HuH-7.5 (cell line): ENCODE measurements around the gene SLC7A14.
A peak's percentile ranks its signal among the peaks of the same experiment; 100 is the strongest.

ENCODE experiments used
- DNase-seq: peaks from one replicate; pipeline ENCODE4 v3.0.0; 2011; ENCODE audit warnings: low spot score

The SLC7A14 gene

DNA sequence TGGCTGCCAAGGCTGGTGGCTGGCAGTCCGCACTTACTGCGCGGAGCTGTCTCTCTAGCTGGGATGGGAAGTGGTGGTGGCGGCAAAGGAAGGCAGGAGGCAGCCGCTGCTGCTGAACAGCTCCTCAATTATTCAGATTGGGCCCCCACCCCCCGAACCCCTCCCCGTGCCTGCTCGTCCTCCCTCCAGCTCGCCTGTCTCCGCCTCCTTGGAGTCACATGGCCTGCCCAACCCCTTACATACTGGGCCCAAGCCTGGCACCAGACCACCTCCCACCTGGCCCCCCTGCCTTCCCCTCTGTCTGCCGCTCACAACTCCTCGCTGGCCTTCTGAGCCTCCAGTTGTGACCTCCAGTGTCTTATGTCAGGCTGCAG, at the start of gene SLC7A14:
Gene SLC7A14, minus strand, starts transcription at position 139 of the 374 bp plus-strand sequence. CDS start 59,139 bp downstream, outside the sequence.
- no peak for DNase-seq

DNA sequence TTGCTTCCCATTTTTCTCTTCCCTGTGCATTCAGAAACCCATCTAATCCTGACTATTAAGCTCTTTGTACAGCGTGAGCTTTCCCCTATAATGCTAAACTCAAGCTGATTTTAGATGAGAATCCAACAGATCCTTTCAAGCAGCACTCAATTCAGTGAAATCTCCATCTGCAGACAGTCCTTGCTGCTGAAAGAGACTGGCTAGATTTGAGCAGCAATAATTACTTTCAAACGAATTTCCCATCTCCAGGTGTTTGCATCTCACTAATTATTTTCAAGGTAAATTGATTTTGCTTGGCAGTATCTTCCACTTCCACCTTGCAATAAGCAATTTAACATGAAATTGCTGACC, 49.5 kb upstream of the SLC7A14 start:
- no peak for DNase-seq

DNA sequence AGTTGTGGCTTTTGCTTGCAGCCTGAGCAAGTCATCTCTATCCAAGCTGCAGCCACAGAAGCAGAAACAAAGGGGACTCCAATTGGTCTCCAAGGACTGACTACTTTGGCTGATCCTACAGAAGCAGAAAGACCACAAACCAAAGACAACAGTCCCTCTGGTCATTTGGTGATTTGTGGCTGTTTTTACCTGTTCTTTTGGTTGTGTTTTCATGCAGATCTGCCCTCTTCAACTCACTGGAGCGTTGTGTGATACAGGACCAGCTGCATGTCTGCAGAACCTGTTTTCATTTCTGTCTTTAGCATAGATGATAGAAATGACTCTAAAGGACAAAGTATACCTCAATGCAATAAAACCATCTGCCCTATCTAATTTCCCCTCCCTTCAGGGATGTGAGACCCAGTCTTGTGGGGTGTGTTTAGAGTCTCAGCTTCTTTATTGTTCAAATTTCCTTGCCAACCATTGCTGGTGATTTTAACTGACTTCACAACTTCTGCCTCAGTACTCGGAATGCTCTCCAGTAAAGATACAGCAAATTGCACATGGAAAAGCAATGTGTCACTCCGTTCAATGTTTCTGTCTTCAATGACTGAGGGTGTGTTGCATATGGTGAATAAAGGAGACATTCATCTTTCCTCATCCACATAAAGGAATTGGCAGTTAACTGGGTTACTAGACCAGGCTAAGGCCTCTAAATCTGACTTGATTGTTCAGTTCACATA, 48.9 kb upstream of the SLC7A14 start:
- DNase-seq, result no peak

DNA sequence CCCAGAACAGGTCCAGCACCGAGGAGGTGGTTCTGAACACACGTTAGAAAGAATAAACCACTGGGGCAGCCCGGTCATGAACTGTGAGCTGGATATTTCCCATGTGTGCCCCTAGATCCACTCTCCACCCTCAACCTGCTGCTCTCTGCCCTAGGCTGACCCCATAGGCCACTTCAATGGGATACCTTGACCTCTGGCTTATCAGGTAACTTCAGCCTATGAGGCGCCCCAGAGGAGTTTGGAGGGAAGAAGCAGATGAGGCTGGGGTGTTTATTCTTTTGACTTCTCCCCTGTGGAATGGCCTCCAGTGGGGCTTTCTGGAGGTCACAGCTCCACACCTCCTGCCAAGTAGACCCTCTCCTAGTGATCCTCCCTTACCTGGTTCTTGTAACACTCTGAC, 47.7 kb upstream of the SLC7A14 start:
- no peak for DNase-seq

DNA sequence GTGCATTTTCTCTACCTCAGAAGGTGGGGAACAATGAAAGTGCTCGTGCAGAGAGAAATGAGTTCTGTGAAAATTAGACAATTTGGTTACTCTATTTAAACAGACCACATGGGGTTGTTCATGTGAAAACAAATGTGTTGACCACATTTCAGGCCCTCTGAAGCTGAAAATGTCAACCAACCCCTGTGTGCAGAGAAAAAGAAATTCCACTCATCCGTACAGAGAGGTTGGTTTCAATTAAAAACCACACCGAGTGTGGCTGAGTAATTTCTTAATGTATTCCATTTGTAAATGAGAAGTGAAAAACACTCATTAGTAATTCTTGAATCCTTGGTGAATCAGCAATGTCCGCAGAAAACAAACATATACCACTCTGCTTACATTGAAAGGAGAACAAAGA, 46.9 kb upstream of the SLC7A14 start:
- no peak for DNase-seq

DNA sequence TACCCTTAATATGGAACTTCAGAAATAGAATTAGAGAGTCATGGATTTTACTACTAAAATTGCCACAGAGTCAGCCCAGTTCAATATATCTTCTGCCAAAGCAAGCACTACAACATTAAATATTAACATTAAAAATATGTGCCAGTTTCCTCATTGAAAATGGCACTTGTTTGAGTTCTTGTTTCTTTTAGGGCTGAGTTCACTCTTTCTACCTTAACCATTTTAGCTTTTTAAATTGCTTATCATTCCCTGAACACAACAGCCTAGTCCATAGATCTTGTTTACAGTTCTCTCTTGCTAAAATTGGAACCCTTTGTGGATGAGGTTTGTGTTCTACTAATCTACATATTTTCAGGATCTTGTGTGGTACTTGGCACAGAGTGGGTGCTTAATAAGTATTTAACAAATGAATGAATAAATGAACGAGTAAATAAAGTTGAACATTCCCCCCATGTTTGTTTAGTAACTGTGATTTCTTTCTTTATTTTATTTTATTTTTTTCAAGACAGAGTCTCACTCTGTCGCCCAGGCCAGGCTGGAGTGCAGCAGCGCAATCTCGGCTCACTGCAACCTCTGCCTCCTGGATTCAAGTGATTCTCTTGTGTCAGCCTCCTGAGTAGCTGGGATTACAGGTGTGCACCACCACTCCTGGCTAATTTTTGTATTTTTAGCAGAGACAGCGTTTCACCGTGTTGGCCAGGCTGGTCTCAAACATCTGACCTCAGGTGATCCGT, 46.0 kb upstream of the SLC7A14 start:
- no peak for DNase-seq

DNA sequence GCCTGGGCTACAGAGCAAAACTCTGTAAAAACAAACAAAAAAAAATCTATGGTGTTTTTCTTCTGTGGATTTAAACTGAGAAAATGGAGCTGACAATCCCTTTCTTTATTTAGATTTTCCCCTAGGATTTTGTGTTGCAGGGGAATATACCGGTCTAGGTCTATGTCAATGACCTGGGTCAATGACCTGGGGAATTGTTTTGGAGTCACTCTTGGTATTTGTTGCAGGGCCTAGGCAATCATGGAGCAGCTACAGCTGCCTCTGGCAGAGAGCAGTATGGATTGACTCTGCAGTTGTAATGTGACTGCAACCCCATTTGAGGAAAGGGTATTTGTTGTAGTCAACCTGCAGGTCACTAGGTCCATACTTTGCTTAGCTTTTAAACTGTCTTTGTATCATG, 37.6 kb upstream of the SLC7A14 start:
- DNase-seq, result peak; percentile 16

DNA sequence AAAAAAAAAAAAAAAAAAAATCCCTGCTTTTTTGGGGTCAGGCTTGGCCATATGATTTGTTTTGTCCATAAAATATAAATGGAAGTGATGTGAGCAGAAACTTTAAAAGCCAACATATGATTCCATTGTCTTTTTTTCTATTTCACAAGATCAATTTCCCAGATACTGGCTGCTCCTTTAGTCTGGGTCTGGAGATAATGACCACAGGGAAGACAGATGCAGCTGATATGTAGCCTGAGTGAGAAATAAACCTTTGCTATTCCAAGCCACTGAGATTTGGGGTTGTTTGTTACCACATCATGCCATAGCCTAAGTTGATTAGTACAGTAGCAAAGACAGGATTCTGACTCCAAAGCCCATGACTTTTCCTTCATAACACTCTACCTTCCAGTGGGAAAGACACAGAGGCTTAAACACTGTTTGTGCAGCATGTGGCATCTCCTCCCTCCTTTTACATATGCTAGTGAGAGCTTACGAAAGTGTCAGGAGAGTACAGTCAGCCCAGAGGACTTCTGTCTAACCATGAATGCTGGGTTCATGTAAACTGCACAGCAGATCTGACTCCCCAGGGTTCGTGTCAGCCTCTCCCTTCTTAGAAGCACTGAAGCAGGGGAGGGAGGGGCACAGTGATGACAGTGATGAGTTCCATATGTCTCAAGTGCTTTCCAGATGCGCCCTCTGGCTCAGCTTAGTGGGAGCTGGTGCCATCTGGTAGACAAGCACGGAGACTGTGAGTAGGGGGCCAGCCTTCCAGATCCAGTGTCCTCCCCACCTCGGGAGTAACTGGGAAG, 36.7 kb upstream of the SLC7A14 start:
- DNase-seq, result no peak

DNA sequence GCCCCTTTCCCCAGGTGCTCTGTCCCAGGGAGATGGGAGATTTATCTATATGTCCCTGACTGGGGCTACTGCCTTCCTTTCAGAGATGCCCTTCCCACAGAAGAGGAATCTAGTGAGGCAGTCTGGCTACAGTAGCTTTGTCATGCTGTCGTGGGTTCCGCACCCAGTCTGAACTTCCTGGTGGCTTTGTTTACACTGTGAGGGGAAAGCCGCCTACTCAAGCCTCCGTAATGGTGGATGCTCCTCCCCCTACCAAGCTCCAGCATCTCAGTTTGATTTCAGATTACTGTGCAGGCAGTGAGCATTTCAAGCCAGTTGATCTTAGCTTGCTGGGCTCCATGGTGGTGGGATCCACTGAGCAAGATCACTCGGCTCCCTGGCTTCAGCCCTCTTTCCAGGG, 35.4 kb upstream of the SLC7A14 start:
- DNase-seq, result no peak

DNA sequence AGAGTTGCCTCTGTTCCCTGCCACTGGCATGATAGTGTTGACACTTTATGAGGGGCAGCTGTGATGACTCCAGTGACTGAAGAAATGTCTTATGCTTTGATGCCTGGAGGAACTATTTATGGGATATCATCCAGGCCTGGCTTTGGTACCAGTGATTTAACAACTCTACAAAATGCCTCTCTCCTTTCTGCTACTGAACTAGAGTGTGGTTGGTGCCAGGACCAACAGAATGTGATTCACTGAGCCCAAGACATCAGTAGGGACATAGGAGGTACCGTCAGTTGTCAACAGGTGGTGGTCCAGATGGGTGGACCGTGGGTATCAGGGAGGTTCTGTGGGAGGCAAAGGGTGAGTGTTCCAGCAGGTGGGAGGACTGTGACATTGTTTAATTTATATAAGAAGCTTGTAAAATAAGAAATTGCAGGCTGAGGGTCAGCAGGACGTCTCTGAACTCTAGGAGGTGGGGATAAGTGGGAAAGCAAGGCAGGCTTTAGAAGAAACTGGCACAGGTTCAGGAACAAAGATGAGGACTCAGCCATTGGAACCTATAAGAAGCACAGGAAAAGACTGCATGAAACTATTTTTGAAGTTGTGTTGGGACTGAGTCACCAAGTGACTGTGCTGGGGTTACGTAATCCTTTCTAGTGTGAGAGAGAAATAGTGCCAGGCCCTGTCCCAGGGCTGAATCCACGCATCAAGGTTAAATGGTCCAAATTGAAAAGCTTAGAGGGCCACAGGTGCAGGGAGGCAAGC, 28.5 kb upstream of the SLC7A14 start:
- DNase-seq, result peak; percentile 18

DNA sequence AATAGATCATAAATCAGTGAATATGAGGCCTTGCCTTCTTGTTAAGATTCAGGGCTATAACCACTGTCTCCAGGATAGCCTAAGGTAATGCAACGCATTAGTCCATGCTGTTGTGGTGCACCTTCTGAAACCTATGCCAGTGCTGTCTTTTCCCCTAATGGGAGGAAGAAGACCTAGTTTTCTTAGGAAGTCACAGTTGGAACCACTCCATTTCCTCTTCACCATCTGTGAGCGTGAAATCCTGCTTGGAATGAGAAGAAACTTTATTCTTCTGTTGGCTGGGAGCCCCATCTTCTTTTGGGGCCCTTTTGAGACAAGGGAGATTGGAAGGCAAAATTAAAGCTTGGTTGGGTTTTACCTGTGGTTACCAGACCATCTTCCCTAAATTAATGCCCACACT, 25.9 kb upstream of the SLC7A14 start:
- DNase-seq, result no peak

DNA sequence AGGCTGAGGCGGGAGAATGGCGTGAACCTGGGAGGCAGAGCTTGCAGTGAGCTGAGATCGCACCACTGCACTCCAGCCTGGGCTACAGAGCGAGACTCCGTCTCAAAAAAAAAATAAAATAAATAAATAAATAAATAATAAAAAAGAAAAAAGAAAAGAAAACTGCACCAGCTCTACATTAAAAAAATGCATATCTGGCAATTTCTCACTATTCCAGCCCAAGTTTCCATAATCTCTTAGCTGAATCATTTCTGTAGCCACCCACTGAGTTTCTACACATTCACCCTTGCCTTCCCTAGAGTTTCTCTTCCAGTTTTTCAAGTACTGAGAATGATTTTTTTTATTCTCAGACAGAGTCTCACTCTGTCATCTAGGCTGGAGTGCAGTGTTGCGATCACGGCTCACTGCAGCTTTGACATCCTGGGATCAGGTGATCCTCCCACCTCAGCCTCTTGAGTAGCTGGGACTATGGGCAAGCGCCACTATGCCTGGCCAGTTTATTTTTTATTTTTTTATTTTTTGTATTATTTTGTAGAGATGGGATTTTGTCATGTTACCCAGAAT, 24.5 kb upstream of the SLC7A14 start:
- no peak for DNase-seq

DNA sequence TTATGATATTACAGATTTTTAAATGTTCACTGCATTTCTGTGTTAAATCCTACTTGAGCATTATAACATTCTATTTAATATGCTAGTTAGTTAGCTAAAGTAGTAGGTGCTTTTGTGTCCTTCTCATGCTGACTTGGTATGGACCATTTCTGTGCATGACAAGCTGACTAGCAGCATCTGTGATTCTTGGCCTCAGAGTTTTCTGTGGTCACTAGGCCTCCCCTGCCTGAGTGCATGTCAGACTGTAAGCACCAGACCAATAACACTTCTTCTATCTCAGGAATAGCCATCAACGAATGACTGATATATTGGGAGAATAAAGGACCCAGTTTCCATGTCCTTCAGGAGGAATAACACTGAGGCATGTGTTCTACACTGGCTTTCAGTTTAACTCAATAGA, 22.6 kb upstream of the SLC7A14 start:
- DNase-seq, result no peak

DNA sequence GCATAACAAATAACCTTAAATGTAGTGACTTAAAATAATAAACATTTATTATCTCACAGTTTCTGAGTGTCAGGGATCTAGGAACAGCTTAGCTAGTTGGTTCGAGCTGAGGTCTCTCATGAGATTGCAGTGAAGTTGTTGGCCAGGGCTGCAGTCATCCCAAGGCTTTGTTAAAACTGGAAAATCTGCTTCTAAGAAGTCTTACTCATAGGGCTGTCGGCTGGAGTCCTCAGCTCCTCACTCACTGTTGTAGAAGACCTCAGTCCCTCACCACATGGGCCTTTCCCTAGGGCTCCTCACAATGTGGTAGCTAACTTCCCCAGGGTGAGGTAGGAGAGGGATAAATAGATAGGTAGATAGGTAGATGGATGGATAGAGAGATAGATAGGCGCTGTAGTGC, 20.8 kb upstream of the SLC7A14 start:
- no peak for DNase-seq

DNA sequence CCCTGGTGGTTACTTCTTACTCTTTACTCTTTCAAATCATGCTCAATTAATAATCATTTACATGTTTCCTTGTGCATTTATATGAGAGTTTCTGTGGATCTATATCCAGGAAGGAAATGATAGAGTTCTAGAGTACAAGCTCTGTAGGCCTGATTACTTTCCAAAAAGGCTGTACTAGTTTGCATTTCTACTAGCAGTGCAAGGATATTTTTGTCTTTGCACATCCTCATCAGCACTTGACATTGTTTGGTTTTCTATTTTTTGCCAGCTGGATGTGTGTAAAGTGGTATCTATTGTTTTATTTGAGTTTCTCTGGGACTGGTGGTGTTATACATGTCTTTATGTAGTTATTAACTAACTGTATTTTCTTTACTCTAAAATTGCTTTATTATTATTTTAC, 19.6 kb upstream of the SLC7A14 start:
- DNase-seq, result no peak

DNA sequence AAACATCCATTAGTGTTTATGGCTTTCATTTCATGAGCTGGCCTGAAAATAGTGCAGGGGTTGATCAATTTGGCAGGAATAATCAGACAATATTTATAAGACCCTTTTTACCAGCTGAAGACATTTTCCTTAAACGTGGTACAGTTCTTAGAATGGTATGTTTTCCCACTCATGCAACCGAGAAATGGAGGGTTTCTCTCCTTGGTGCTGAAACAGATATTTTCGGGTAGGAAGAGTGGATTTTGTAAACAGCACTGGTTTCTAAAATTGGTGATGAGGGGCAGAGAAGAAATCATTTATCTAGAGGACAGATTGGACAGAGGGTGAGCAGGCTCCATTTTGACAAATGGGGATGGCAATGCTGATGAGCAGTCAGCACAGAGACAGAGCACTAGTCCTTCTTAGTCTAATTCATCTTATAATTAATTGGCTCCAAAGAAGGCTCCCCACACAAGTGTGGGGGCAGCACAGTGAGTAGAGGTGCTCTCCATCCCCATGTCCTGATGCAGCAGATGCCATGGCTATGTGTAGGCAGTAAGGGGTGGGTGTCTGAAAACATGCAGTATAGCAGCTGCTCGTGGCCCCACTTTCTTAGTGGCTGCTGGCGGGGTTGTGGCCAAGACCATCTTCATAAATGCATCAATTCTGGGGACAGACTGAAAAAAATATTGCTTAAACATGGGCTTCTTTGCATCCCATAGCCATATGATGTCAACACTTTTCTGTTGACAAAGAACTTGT, 18.1 kb upstream of the SLC7A14 start:
- no peak for DNase-seq

DNA sequence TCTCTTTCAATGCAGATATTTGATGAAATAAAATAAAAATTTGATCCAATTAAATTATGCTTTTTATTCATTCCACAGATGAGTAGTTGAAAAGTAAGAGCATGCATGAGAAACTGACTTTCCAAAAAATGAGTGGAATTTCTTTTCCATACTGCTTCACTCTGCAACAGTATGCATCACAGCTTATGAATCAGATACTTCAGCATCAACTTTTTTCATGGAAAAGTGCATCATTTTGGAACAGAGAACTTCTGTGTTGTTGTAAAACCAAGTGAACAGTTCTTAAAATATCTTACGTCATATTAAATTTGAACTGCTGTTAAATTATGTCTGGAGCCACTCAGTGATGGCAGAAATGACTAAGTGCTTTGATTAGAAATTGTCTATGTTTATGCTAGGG, 16.7 kb upstream of the SLC7A14 start:
- no peak for DNase-seq

DNA sequence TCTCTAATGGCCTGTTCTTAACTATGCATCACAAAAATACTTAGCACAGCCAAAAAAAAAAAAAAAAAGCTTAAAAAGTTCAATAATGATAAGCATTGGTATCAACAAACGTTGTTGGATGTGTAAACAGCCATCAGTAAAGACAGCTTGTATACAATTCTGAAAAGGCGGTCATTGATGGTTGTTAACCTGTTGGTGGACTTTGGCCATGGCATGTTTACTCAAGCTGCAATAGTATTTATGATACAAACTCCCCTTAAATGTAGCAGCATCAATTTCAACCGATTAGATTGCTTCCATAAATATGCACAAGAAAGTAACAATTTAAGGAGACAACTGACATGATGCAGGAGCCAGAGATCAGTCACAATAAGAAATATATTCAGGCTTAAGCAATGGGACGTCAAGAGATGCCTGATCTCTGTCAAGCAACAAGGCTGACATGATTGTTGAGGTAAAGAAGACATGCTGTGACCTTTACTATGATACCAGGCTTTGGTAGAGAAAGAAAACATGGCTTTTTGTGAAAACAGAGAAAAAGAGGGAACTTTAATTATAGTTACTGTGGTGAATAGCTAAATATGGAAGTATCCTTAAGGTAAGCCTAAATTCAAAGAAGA, 14.2 kb upstream of the SLC7A14 start:
- no peak for DNase-seq

DNA sequence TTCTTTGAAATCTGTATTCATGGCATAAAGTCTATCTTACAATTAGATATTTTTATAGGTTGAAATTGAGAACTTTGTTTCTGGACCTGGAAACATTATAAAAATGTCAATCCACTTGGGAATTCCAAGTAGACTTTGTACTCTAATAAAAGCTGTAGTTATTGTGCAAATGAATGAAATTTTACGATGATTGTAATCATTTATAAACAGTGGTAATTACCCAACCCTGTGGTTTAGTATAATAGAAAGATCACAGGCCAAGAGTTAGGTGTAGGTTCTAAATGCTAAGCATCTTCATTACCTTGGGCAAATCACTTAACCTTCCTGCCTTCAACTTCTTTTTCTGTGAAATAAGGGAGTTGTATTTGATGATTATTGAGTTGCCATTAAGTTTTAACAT, 13.2 kb upstream of the SLC7A14 start:
- no peak for DNase-seq

DNA sequence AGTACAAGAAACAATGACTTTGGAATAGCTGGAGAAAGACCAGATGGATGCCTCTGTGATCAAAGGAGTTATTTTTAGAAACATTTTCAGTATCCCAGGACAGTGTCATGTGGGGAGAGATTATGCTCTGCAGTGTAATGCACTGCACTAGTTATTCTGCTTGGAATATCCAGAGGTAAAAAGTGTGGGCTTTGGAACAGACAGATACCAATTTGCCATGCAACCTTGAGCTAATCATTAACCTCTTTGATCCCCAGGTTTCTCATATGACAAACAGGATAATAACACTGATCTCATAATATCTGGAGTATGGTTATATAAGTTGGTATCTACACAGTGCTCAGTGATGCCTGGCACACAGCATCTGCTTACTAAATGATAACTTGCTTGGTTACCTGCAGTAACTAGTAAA, 12.2 kb upstream of the SLC7A14 start:
- DNase-seq, result no peak

DNA sequence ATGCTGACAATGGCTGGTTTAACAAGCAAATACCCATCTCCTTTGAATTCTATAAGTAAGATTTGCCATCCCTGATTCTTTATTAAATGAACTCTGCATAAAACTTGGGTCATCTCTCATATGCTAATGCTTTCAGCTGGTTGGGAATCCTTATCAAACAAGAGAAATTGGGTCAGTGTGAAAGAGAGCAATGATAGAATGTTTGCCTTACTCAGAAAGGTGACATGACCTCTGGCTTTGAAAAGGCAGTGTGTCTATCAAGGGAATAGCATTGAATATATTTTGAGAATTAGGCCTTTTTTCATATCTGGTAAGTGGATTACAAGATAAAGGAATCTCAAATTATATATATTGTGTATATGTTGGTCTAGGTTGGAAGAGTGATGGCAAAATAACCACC, 8.7 kb upstream of the SLC7A14 start:
- DNase-seq, result no peak
